ENCODE data around the gene MMP12. TPM values are rescaled to one million over a fixed set of nuclear protein-coding genes. Genes with fewer than 3 reads are reported as not detected.

The MMP12 gene
- total RNA-seq, 4 donors from 2014 or later, result not detected

DNA sequence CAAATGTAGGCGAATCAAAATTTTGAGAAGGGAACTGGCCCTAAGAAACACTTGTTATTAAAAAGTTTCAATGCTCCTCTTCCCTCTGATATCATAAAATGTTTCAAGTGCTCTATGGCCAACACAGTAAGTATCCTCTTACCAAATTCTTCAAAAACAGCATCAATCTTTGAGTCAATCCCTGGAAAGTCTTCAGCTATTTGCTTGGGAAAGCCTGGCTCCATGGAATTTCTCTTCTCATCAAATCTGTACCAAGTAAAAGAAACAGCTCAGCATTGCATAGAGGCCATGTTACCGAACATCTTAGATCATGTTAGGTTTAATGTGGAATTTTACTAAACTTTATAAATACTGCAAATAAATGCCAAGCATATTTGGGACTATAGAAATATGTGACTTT lies 37.6 kb downstream of the MMP12 start:
- no peak for DNase-seq (ENCODE audit: low spot score in 2 of 2)
- 91% methylated on average over 2 of the region's 2 CpGs for WGBS
- no peaks in the 10 kb centered on the region for H3K9me3 ChIP-seq
- no peaks in the 10 kb centered on the region for H3K4me1 ChIP-seq
- TF ChIP-seq EP300 (IDR thresholded peaks at IDR 0.05), result no peak
- TF ChIP-seq CTCF (IDR thresholded peaks at IDR 0.05), result no peak
- TF ChIP-seq POLR2A (IDR thresholded peaks at IDR 0.05), result no peak
- TF ChIP-seq POLR2AphosphoS5 (IDR thresholded peaks at IDR 0.05), result no peak
- no peak overlapping the region for H3K27ac ChIP-seq
- H3K27me3 ChIP-seq, result no peaks in the 10 kb centered on the region
- H3K36me3 ChIP-seq, result no peaks in the 10 kb centered on the region
- H3K4me3 ChIP-seq, result no peak overlapping the region

- Histone ChIP-seq H3K4me1 (no peaks in the 10 kb centered on the region), H3K27me3 (peaks cover 3% of the 10 kb centered on the region), H3K9me3 (no peaks in the 10 kb centered on the region), H3K36me3 (no peaks in the 10 kb centered on the region), H3K4me3 (no peak overlapping the region), H3K27ac (no peak overlapping the region)
- TF ChIP-seq POLR2A (IDR thresholded peaks at IDR 0.05) (no peak), EP300 (IDR thresholded peaks at IDR 0.05) (no peak), POLR2AphosphoS5 (IDR thresholded peaks at IDR 0.05) (no peak), CTCF (IDR thresholded peaks at IDR 0.05) (no peak)
- 37% methylated on average over 3 of the region's 3 CpGs for WGBS
- no peak for DNase-seq (ENCODE audit: low spot score in 2 of 2)
Measured at GRCh38 chr11:102836290-102836875, 38.4 kb downstream of the MMP12 start.

- WGBS, result 82% methylated on average over 2 of the region's 2 CpGs
- H3K27me3 ChIP-seq, result peaks cover 9% of the 10 kb centered on the region
- H3K4me1 ChIP-seq, result no peaks in the 10 kb centered on the region
- H3K4me3 ChIP-seq, result no peak overlapping the region
- no peak for TF ChIP-seq POLR2AphosphoS5 (IDR thresholded peaks at IDR 0.05)
- TF ChIP-seq EP300 (IDR thresholded peaks at IDR 0.05), result no peak
- TF ChIP-seq POLR2A (IDR thresholded peaks at IDR 0.05), result no peak
- no peak for TF ChIP-seq CTCF (IDR thresholded peaks at IDR 0.05)
- no peaks in the 10 kb centered on the region for H3K9me3 ChIP-seq
- H3K36me3 ChIP-seq, result no peaks in the 10 kb centered on the region
- DNase-seq (ENCODE audit: low spot score in 2 of 2), result no peak
- H3K27ac ChIP-seq, result no peak overlapping the region
Measured at GRCh38 chr11:102833731-102834130, 41.1 kb downstream of the MMP12 start.

DNA sequence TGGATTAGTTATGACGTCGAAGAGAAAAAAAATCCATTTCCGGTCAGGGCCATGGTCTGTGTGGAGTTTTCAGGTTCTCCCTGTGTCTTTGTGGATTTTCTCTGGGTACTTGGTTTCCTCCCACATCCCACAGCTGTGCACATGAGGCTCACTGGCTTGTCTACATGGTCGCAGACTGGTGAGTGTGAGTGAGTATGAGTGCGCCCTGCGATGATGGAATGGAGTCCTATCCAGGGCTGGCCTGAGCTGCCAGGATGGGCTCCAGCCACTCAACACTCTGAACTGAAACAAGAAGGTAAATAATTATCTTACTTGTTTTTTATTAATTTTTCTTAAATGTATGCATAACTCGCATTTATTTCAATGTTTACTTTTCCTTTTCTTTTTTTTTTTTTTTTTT lies 42.2 kb downstream of the MMP12 start:
- H3K4me1 ChIP-seq, result no peaks in the 10 kb centered on the region
- H3K27ac ChIP-seq, result no peak overlapping the region
- no peaks in the 10 kb centered on the region for H3K9me3 ChIP-seq
- H3K27me3 ChIP-seq, result peaks cover 9% of the 10 kb centered on the region
- 92% methylated on average over 7 of the region's 7 CpGs for whole genome bisulfite sequencing
- no peak overlapping the region for H3K4me3 ChIP-seq
- no peak for TF ChIP-seq POLR2A (IDR thresholded peaks at IDR 0.05)
- no peak for TF ChIP-seq CTCF (IDR thresholded peaks at IDR 0.05)
- TF ChIP-seq EP300 (IDR thresholded peaks at IDR 0.05), result no peak
- no peak for TF ChIP-seq POLR2AphosphoS5 (IDR thresholded peaks at IDR 0.05)
- no peaks in the 10 kb centered on the region for H3K36me3 ChIP-seq
- no peak for DNase-seq (ENCODE audit: low spot score in 2 of 2)

DNA sequence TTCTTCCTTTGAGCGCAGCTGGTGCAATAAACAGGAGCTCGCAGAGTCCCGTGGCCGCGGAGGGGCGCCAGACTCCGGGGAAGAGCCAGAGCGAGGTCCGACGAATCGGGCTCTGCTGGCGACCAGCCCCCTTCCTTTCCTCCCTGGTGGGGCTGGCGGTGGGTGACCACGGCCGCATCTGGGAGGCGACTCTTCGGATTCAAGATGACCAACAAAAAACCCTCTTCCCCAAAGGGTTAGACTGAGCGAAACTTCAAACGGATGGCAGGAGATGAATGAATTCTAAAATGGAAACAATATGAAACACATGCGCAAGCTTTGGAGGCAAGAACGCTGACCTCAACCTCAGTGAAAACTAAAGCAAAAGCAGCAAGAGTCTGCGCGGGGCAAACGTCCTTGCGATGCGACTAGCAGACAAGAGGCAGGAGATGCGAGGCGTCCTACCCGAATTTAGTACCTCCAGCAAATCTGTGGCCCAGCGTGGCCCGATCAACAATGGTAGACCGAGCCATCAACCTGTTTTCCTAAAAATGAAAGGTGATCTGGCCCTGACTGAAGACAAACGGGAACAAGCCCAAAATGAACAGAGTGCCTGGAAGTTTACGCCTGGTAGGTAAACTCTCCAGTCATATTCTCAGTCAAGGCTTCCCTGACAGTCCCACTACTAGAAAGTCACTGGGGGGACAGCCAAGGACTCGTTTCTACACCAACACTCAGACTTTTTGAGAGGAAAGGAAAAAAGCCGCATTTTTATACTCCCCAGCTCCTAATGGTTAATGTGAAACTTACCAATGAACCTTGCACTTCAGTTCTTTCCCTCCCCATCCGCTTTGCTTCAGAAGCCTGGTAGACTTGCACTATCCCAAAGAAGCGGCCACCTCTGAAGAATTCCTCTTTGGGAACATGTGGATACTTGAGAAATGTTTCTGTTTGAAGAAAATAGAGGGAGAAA lies 43.0 kb downstream of the MMP12 start:
- Histone ChIP-seq H3K9me3 (no peaks in the 10 kb centered on the region), H3K4me1 (no peaks in the 10 kb centered on the region), H3K27ac (peak overlapping the region; percentile 8), H3K4me3 (peak overlapping the region; percentile 29), H3K36me3 (no peaks in the 10 kb centered on the region), H3K27me3 (peaks cover 9% of the 10 kb centered on the region)
- peak in 1 of 2 donors; percentile 82 for DNase-seq (ENCODE audit: low spot score in 2 of 2)
- WGBS, result 49% methylated on average over 38 of the region's 38 CpGs
- TF ChIP-seq POLR2A (IDR thresholded peaks at IDR 0.05) (no peak), EP300 (IDR thresholded peaks at IDR 0.05) (no peak), CTCF (IDR thresholded peaks at IDR 0.05) (peak in 1 of 2 donors; percentile 30), POLR2AphosphoS5 (IDR thresholded peaks at IDR 0.05) (no peak)

Measured in suprapubic skin (tissue), 4 donors.